Activated naive CD4-positive, alpha-beta T cell treated with Interleukin-2 at 50 U/mL for 16 hours (primary cell): ENCODE results near the gene HIVEP3.

Source experiments
- DNase-seq: peaks from one replicate; pipeline ENCODE4 v3.0.0-alpha.2; 2020

The HIVEP3 gene

GRCh38 chr1:41501581-41501980, 417.1 kb downstream of the HIVEP3 start:
- DNase-seq = no peak

GRCh38 chr1:41500781-41501518, 417.8 kb downstream of the HIVEP3 start:
- DNase-seq = no peak

GRCh38 chr1:41500378-41500777, 418.3 kb downstream of the HIVEP3 start:
- no peak for DNase-seq

GRCh38 chr1:41499591-41499990, 419.1 kb downstream of the HIVEP3 start:
- DNase-seq = no peak

DNA sequence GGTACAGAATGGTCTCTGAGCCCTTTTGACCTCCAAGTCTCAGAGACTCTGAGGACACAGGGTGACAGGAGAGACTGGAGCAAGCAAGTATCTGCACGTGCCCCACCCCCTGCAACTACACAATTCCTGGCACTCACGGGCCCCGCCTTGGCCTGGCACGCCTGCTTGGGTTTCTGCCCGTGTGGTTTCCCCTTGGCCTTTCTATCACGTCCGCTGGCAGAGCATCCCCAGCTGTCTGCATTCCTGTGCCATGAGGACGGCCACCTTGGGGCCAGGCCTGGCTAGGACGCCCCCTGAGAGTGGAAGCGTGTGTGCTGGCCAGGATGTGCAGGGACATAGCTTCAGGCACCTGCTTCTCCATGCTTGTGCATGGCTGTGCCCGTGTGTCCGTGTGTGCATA, 419.9 kb downstream of the HIVEP3 start:
- no peak for DNase-seq

DNA sequence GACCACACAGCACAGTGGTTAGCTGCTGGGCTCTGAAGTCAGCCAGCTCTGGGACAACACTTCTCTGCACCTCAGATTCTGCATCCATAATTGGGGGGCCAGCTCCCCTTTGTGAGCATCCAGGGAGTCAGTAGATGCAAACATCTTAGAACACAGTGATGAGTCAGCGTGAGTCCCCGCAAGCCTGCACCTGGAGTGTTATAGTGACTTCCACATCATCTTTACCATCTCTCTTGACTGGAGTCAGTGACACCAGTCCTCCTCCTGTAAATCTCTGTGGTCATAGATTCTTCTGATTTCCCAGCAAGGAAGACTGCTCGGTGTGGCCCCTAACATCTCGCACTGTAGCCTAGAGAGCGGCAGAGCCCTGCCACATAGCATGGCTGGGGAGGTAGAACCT, 420.3 kb downstream of the HIVEP3 start:
- no peak for DNase-seq

GRCh38 chr1:41497461-41498030, 421.2 kb downstream of the HIVEP3 start:
- DNase-seq = no peak

GRCh38 chr1:41497056-41497440, 421.7 kb downstream of the HIVEP3 start:
- no peak for DNase-seq

GRCh38 chr1:41496080-41497055, 422.4 kb downstream of the HIVEP3 start:
- DNase-seq = peak; percentile 60

DNA sequence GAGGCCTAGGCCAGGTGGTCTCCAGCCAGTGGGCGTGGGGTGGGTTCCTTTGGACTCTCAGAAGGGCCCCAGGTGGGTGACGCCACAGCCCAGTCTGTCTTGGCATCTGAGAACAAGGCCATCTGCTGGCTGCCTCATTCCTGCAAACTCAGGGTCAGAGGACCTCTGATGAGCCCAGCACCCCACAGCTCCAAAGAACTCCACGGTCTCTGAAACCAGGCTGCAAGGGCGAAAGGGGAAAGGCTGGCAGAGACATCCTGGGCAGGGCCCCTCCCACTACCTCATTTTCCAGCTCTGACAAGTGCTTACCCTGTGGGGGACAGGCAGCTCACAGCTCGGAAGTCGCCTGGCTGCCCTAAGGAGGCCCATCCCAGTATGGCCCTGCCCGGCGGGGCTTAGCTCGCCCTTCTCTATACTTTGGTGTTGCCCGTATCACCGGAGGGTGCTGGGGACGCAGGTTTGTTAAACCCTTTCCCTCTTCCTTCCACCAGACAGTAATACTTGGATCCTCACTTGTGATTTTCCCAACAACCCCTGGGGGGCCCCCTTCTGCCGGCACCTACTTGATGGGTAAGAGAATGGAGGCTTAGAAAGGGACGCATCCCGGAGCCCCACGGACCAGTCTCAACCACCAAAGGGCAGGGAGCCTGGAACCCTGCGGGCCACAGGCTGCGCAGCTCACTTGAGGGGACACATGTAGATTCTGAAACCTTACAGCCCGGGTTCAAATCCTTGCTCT, 423.3 kb downstream of the HIVEP3 start:
- DNase-seq = no peak

DNA sequence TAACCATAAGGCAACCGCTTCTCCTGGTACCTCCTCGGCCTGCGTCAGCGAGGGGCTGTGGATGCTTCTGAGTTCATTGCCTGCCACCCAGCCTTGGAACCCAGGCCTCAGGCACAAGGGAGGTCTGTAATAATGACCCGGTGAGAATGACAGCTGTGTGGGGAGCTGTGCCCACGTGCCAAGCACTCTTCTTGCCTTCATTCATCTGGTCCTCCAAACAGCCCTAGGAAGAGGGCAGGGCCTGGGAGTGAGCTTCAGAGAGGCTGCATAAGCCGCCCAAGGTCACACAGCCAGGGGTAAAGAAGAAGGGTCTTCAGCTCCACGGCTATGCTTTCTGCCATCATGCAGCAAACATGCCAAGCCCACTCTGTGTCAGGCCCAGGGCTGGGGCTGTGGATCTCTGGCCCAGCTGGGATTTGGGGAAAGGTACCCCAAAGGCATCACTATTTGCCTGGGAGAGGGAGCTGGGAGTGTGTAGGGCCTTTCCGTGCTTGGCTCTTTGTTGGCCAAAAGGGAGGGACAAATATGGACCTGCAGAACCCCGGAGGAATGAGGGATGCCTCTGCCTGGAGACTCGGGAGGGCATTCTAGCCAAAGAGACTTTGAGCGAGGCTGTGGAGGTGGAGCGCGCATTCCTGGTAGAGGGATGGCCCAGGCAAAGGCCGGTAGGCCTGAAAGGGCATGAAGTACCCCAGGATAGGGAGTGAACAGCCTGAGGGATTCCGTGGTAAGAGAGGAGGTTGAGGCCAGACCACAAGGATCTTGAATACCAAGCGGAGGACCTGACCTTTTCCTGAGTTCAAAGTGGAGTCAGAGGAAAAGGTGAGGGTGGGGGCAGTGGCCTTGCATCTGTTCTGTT, 424.1 kb downstream of the HIVEP3 start:
- DNase-seq = no peak

- DNase-seq = no peak
Measured at GRCh38 chr1:41493626-41494350, 424.9 kb downstream of the HIVEP3 start.

DNA sequence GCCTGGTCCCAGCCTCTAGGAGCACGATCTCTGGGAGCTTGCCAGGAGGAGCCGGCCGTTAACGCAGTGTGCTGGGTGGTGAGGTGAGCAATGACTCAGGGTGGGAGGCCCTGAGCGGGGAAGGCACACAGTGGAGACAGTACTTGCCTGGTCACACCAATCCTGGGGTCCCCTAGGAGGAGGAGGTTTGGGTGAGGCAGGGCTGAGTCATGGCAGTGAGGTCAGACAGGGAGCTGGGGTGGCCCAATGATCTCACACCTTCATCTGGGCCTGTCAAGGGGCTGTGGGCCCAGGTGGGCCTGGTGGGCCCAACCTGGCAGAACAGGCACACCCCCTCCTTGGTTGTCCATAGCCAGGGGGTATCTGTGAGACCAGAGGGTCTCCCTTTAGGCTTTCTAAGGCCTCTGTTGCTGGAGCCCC, 425.6 kb downstream of the HIVEP3 start:
- no peak for DNase-seq

GRCh38 chr1:41492341-41492848, 426.3 kb downstream of the HIVEP3 start:
- peak; percentile 45 for DNase-seq

GRCh38 chr1:41490911-41491310, 427.8 kb downstream of the HIVEP3 start:
- DNase-seq = no peak

GRCh38 chr1:41489561-41489960, 429.2 kb downstream of the HIVEP3 start:
- no peak for DNase-seq

- DNase-seq = no peak
Measured at GRCh38 chr1:41488040-41488951, 430.4 kb downstream of the HIVEP3 start.

GRCh38 chr1:41487126-41488039, 431.3 kb downstream of the HIVEP3 start:
- no peak for DNase-seq
